Osteoblast (primary cell): ENCODE results near the gene SPATA1. TPM values are rescaled to one million over a fixed set of nuclear protein-coding genes. Genes with fewer than 3 reads are reported as not detected.

Experiments used
- DNase-seq: peaks from one replicate; pipeline ENCODE4 v3.0.0; 2011; ENCODE audit warnings: low spot score, mixed read lengths; ENCODE audit not compliant: insufficient read length; ENCODE audit errors: missing footprints
- H2AFZ ChIP-seq: 2 replicates; pipeline ENCODE4 v1.6.0; 2011; ENCODE audit warnings: mild to moderate bottlenecking, low read length
- H3K27ac ChIP-seq: 2 replicates; pipeline ENCODE4 v1.5.1; 2011; ENCODE audit warnings: mild to moderate bottlenecking, low read depth, low read length, moderate library complexity
- H3K27me3 ChIP-seq: 2 replicates; pipeline ENCODE4 v1.6.0; 2012; ENCODE audit warnings: mild to moderate bottlenecking, control low read depth, inconsistent platforms, low read length, moderate library complexity; ENCODE audit not compliant: insufficient read depth
- H3K36me3 ChIP-seq: 2 replicates; pipeline ENCODE4 v1.5.1; 2011; ENCODE audit warnings: mild to moderate bottlenecking, low read length, control low read depth, moderate library complexity; ENCODE audit not compliant: insufficient read depth
- H3K4me1 ChIP-seq: 2 replicates; pipeline ENCODE4 v1.5.1; 2011; ENCODE audit warnings: mild to moderate bottlenecking, low read length, control low read depth, moderate library complexity; ENCODE audit not compliant: insufficient read depth
- H3K4me2 ChIP-seq: 2 replicates; pipeline ENCODE4 v1.6.0; 2011; ENCODE audit warnings: mild to moderate bottlenecking, low read length; ENCODE audit not compliant: insufficient read depth
- H3K4me3 ChIP-seq: fragments of 200-600 bp; sonication (generic); 3 replicates; pipeline ENCODE4 v1.5.1; 2012; ENCODE audit warnings: mild to moderate bottlenecking, low read length, inconsistent platforms; ENCODE audit not compliant: insufficient read depth
- H3K79me2 ChIP-seq: 2 replicates; pipeline ENCODE4 v1.6.0; 2012; ENCODE audit warnings: mild to moderate bottlenecking, low read length, control low read depth, inconsistent platforms; ENCODE audit not compliant: insufficient read depth
- H3K9me3 ChIP-seq: 2 replicates; pipeline ENCODE4 v1.5.1; 2011; ENCODE audit warnings: low read depth, low read length, control low read depth
- H4K20me1 ChIP-seq: 2 replicates; pipeline ENCODE4 v1.6.0; 2012; ENCODE audit warnings: mild to moderate bottlenecking, low read length, control low read depth; ENCODE audit not compliant: insufficient read depth
- CTCF ChIP-seq: IDR thresholded peaks from 2 replicates; pipeline ENCODE4 v1.5.1; 2011; ENCODE audit warnings: mild to moderate bottlenecking, low read depth, low read length, moderate library complexity; ENCODE audit errors: extremely low read depth
- total RNA-seq: library from RNA; depleted of rRNA; stranded (reverse); fragments of >200 nt; gene quantifications from 2 replicates; pipeline ENCODE4 v1.2.3, GENCODE V29; 2012

The SPATA1 gene
- total RNA-seq, 1 donor: 1.8 TPM

- no peaks in the 10 kb centered on the region for H3K79me2 ChIP-seq
- H3K27me3 ChIP-seq: no peaks in the 10 kb centered on the region
- H3K27ac ChIP-seq: no peak overlapping the region
- no peak overlapping the region for H2AFZ ChIP-seq
- DNase-seq: no peak
- no peaks in the 10 kb centered on the region for H3K4me1 ChIP-seq
- no peaks in the 10 kb centered on the region for H3K36me3 ChIP-seq
- H3K4me3 ChIP-seq: no peak overlapping the region
- TF ChIP-seq CTCF: no peak
- H3K4me2 ChIP-seq: no peak overlapping the region
- H4K20me1 ChIP-seq: no peaks in the 10 kb centered on the region
- H3K9me3 ChIP-seq: peaks cover 3% of the 10 kb centered on the region
Observed at GRCh38 chr1:84611091-84611490, 104.9 kb downstream of the SPATA1 start.

- H3K27ac ChIP-seq: no peak overlapping the region
- H3K79me2 ChIP-seq: no peaks in the 10 kb centered on the region
- H3K27me3 ChIP-seq: no peaks in the 10 kb centered on the region
- TF ChIP-seq CTCF: no peak
- no peak overlapping the region for H3K4me3 ChIP-seq
- no peak for DNase-seq
- no peaks in the 10 kb centered on the region for H4K20me1 ChIP-seq
- no peaks in the 10 kb centered on the region for H3K4me1 ChIP-seq
- no peaks in the 10 kb centered on the region for H3K36me3 ChIP-seq
- H2AFZ ChIP-seq: peak overlapping the region; percentile 64
- H3K9me3 ChIP-seq: peaks cover 3% of the 10 kb centered on the region
- no peak overlapping the region for H3K4me2 ChIP-seq
Observed at GRCh38 chr1:84611796-84612195, 105.6 kb downstream of the SPATA1 start.

GRCh38 chr1:84613026-84613425 lies 106.8 kb downstream of the SPATA1 start:
- H3K27ac ChIP-seq: no peak overlapping the region
- H3K4me2 ChIP-seq: no peak overlapping the region
- H3K79me2 ChIP-seq: no peaks in the 10 kb centered on the region
- H3K4me3 ChIP-seq: no peak overlapping the region
- peak overlapping the region; percentile 29 for H2AFZ ChIP-seq
- H4K20me1 ChIP-seq: no peaks in the 10 kb centered on the region
- H3K27me3 ChIP-seq: no peaks in the 10 kb centered on the region
- peaks cover 3% of the 10 kb centered on the region for H3K9me3 ChIP-seq
- DNase-seq: no peak
- H3K4me1 ChIP-seq: no peaks in the 10 kb centered on the region
- no peaks in the 10 kb centered on the region for H3K36me3 ChIP-seq
- TF ChIP-seq CTCF: no peak

- no peak for TF ChIP-seq CTCF
- H3K79me2 ChIP-seq: no peaks in the 10 kb centered on the region
- H4K20me1 ChIP-seq: no peaks in the 10 kb centered on the region
- no peak for DNase-seq
- H2AFZ ChIP-seq: no peak overlapping the region
- H3K4me1 ChIP-seq: peaks cover 2% of the 10 kb centered on the region
- H3K27me3 ChIP-seq: no peaks in the 10 kb centered on the region
- no peak overlapping the region for H3K27ac ChIP-seq
- H3K4me3 ChIP-seq: no peak overlapping the region
- H3K4me2 ChIP-seq: no peak overlapping the region
- H3K36me3 ChIP-seq: no peaks in the 10 kb centered on the region
- H3K9me3 ChIP-seq: peaks cover 3% of the 10 kb centered on the region
Observed at GRCh38 chr1:84613887-84614286, 107.7 kb downstream of the SPATA1 start.
